ENCODE data around the gene XRCC6. TPM values are rescaled to one million over a fixed set of nuclear protein-coding genes. Genes with fewer than 3 reads are reported as not detected.

Gene XRCC6
- total and polyA plus RNA-seq, 2 of the 13 experiments (the other 11 are each of a cell fraction or from before 2014, with no cell fraction given) = 124 to 625 TPM

DNA sequence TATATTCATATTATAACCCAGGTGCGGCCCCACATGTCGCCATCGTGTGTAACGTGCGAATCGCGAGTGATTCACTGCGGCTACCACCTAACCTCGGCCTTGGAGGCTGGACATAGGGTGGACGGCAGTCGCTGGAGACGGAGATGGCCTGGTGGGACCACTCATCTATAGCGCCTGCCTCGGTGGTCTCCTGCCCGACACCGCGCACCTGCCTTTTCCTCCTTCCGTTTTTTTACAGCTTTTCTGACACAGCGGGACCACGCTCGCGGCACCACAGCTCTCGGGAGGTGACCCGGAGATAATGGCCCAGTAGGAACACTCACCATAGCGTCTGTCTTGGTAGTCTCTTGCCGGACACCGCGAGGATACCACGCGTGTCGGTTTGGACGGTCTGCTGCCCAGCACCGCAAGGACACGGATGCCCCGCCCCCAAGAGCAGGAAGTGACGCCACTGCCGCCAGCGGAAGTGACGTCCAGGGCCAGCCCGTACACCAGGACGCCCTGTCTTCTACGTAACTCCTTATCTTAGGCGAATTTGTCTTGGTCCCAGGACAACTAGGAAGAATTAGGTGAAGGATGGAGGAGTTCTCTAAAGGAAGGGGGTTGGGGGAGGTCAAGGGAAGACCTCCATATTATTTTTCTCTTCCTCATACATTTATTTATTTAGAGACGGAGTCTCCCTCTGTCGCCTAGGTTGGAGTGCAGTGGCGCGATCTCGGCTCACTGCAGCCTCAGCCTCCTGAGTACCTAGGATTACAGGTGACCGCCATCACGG is 61.1 kb downstream of the XRCC6 start (continued):
- TF ChIP-seq, protein P1, sequence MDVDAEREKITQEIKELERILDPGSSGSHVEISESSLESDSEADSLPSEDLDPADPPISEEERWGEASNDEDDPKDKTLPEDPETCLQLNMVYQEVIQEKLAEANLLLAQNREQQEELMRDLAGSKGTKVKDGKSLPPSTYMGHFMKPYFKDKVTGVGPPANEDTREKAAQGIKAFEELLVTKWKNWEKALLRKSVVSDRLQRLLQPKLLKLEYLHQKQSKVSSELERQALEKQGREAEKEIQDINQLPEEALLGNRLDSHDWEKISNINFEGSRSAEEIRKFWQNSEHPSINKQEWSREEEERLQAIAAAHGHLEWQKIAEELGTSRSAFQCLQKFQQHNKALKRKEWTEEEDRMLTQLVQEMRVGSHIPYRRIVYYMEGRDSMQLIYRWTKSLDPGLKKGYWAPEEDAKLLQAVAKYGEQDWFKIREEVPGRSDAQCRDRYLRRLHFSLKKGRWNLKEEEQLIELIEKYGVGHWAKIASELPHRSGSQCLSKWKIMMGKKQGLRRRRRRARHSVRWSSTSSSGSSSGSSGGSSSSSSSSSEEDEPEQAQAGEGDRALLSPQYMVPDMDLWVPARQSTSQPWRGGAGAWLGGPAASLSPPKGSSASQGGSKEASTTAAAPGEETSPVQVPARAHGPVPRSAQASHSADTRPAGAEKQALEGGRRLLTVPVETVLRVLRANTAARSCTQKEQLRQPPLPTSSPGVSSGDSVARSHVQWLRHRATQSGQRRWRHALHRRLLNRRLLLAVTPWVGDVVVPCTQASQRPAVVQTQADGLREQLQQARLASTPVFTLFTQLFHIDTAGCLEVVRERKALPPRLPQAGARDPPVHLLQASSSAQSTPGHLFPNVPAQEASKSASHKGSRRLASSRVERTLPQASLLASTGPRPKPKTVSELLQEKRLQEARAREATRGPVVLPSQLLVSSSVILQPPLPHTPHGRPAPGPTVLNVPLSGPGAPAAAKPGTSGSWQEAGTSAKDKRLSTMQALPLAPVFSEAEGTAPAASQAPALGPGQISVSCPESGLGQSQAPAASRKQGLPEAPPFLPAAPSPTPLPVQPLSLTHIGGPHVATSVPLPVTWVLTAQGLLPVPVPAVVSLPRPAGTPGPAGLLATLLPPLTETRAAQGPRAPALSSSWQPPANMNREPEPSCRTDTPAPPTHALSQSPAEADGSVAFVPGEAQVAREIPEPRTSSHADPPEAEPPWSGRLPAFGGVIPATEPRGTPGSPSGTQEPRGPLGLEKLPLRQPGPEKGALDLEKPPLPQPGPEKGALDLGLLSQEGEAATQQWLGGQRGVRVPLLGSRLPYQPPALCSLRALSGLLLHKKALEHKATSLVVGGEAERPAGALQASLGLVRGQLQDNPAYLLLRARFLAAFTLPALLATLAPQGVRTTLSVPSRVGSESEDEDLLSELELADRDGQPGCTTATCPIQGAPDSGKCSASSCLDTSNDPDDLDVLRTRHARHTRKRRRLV (CRISPR knock-in tag; IDR thresholded peaks at IDR 0.05) = no peak
- TF ChIP-seq, protein P2, sequence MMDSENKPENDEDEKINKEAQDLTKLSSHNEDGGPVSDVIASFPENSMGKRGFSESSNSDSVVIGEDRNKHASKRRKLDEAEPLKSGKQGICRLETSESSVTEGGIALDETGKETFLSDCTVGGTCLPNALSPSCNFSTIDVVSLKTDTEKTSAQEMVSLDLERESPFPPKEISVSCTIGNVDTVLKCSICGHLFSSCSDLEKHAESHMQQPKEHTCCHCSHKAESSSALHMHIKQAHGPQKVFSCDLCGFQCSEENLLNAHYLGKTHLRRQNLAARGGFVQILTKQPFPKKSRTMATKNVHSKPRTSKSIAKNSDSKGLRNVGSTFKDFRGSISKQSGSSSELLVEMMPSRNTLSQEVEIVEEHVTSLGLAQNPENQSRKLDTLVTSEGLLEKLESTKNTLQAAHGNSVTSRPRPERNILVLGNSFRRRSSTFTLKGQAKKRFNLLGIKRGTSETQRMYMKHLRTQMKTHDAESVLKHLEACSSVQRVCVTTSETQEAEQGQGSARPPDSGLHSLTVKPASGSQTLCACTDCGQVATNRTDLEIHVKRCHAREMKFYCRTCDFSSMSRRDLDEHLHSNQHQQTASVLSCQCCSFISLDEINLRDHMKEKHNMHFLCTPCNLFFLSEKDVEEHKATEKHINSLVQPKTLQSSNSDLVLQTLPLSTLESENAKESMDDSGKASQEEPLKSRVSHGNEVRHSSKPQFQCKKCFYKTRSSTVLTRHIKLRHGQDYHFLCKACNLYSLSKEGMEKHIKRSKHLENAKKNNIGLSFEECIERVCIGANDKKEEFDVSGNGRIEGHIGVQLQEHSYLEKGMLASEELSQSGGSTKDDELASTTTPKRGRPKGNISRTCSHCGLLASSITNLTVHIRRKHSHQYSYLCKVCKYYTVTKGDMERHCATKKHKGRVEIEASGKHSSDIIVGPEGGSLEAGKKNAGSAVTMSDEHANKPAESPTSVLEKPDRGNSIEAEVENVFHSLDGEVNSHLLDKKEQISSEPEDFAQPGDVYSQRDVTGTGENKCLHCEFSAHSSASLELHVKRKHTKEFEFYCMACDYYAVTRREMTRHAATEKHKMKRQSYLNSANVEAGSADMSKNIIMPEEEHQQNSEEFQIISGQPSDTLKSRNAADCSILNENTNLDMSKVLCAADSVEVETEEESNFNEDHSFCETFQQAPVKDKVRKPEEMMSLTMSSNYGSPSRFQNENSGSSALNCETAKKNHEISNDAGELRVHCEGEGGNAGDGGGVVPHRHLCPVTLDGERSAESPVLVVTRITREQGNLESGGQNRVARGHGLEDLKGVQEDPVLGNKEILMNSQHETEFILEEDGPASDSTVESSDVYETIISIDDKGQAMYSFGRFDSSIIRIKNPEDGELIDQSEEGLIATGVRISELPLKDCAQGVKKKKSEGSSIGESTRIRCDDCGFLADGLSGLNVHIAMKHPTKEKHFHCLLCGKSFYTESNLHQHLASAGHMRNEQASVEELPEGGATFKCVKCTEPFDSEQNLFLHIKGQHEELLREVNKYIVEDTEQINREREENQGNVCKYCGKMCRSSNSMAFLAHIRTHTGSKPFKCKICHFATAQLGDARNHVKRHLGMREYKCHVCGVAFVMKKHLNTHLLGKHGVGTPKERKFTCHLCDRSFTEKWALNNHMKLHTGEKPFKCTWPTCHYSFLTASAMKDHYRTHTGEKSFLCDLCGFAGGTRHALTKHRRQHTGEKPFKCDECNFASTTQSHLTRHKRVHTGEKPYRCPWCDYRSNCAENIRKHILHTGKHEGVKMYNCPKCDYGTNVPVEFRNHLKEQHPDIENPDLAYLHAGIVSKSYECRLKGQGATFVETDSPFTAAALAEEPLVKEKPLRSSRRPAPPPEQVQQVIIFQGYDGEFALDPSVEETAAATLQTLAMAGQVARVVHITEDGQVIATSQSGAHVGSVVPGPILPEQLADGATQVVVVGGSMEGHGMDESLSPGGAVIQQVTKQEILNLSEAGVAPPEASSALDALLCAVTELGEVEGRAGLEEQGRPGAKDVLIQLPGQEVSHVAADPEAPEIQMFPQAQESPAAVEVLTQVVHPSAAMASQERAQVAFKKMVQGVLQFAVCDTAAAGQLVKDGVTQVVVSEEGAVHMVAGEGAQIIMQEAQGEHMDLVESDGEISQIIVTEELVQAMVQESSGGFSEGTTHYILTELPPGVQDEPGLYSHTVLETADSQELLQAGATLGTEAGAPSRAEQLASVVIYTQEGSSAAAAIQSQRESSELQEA (CRISPR knock-in tag; IDR thresholded peaks at IDR 0.05; ENCODE audit: not compliant biosample characterization) = no peak
- TF ChIP-seq ZNF367 (CRISPR knock-in tag; IDR thresholded peaks at IDR 0.05; ENCODE audit: borderline replicate concordance) (no peak), ZNF563 (CRISPR knock-in tag; IDR thresholded peaks at IDR 0.05) (no peak; the same call in 1 of the 2 replicates), ZNF800 (CRISPR knock-in tag; IDR thresholded peaks at IDR 0.05) (no peak), ZNF460 (CRISPR knock-in tag; IDR thresholded peaks at IDR 0.05; ENCODE audit: borderline replicate concordance) (no peak), NPAS2 (CRISPR knock-in tag; IDR thresholded peaks at IDR 0.05; ENCODE audit: borderline replicate concordance) (no peak), PLRG1 (conservative IDR thresholded peaks at IDR 0.05) (no peak)
